ENCODE results near the gene RAB40AL. TPM values are rescaled to one million over a fixed set of nuclear protein-coding genes. Genes with fewer than 3 reads are reported as not detected.

The RAB40AL gene
- total RNA-seq, 3 donors from 2014 or later, result 1.3 to 3.6 (median 2.0) TPM

DNA sequence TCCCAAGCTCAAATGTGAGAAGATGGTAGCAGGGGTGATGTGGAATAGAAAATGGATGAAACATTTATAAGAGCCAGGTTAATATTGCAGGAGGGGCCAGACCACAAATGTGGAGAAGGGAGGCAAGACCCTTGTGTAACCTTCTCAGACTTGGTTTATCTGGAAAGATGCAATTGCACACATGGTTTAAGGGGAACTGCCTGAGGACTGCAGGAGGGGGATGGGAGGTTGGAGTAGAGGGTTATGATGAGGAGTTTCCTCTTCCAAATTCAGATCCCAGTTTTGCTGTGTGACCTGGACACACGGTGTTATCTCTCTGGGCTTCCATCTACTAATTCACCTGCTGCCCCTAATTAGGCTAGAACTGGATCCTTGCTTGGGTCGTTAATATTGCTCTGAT, 46.1 kb downstream of the RAB40AL start:
- H3K4me1 ChIP-seq, result no peaks in the 10 kb centered on the region
- no peak overlapping the region for H3K27ac ChIP-seq
- TF ChIP-seq, protein P1, sequence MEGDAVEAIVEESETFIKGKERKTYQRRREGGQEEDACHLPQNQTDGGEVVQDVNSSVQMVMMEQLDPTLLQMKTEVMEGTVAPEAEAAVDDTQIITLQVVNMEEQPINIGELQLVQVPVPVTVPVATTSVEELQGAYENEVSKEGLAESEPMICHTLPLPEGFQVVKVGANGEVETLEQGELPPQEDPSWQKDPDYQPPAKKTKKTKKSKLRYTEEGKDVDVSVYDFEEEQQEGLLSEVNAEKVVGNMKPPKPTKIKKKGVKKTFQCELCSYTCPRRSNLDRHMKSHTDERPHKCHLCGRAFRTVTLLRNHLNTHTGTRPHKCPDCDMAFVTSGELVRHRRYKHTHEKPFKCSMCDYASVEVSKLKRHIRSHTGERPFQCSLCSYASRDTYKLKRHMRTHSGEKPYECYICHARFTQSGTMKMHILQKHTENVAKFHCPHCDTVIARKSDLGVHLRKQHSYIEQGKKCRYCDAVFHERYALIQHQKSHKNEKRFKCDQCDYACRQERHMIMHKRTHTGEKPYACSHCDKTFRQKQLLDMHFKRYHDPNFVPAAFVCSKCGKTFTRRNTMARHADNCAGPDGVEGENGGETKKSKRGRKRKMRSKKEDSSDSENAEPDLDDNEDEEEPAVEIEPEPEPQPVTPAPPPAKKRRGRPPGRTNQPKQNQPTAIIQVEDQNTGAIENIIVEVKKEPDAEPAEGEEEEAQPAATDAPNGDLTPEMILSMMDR (IDR thresholded peaks at IDR 0.05), result no peak
- no peak for TF ChIP-seq POLR2AphosphoS5 (IDR thresholded peaks at IDR 0.05)
- no peak for TF ChIP-seq POLR2A (IDR thresholded peaks at IDR 0.05)
- H3K9me3 ChIP-seq, result no peaks in the 10 kb centered on the region
- DNase-seq (ENCODE audit: low spot score in 2 of 2), result no peak
- no peaks in the 10 kb centered on the region for H3K36me3 ChIP-seq
- H3K27me3 ChIP-seq, result peaks cover 0 to 64% of the 10 kb centered on the region in 2 donors
- intact Hi-C loops (cut with DNase I; ENCODE audit: low total_unique reads), result no loop called here
- H3K4me3 ChIP-seq, result no peak overlapping the region

DNA sequence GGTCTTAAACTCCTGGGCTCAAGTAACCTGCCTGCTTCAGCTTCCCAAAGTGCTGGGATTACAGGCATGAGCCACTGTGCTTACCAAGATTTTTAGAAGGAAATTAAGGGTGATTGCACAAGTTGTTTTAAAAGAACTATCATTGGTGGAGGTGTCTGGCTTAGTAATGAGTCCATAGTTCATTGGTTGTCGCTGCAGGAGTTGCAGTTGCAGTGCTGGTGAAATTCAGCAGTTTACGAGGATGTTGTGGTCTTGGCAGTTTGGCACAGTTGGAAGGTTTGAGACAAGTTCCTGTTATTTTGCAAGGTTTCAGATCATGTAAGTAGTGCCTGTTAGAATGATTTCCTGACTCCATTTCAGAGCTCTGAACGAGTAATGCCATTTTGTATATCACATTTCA, 48.1 kb downstream of the RAB40AL start:
- Histone ChIP-seq H3K27me3 (peaks cover 0 to 68% of the 10 kb centered on the region in 2 donors), H3K27ac (no peak overlapping the region), H3K4me3 (no peak overlapping the region), H3K36me3 (no peaks in the 10 kb centered on the region), H3K9me3 (no peaks in the 10 kb centered on the region), H3K4me1 (no peaks in the 10 kb centered on the region)
- DNase-seq (ENCODE audit: low spot score in 2 of 2), result no peak
- intact Hi-C loops (cut with DNase I; ENCODE audit: low total_unique reads), result no loop called here
- TF ChIP-seq POLR2AphosphoS5 (IDR thresholded peaks at IDR 0.05), result no peak
- no peak for TF ChIP-seq POLR2A (IDR thresholded peaks at IDR 0.05)
- TF ChIP-seq, protein P1 (IDR thresholded peaks at IDR 0.05), result no peak

Other genes with a start within 250 kb of the RAB40AL start
- 10 to 100 TPM in 2 of 3 donors, 1 to 10 TPM in 1; 8.0 to 16.2 (median 13.1) TPM for gene GPRASP2, start 224.8 kb upstream of the RAB40AL start, total RNA-seq
- gene GPRASP3, start 216.5 kb upstream of the RAB40AL start, total RNA-seq, result 1 to 10 TPM; 1.8 to 4.3 (median 4.2) TPM
- gene BEX1, start 126.9 kb downstream of the RAB40AL start, total RNA-seq, result 1 to 10 TPM in 2 of 3 donors, under 1 TPM in 1; 0.66 to 2.0 (median 1.3) TPM
- gene NXF3, start 155.9 kb downstream of the RAB40AL start, total RNA-seq, result 1 to 10 TPM in 1 of 3 donors, not detected in 2; 3.5 TPM

All from breast epithelium (tissue), 4 donors.